Endothelial cell of hepatic sinusoid (primary cell): ENCODE measurements around the gene SPECC1L.

Experiments
- in situ Hi-C: cut with HindIII; loops from 2 replicates; pipeline ENCODE4 v1.10.0; 2017; ENCODE audit warnings: low sequenced_read_pairs

Gene SPECC1L

GRCh38 chr22:24357547-24357946 lies 86.9 kb downstream of the SPECC1L start:
- in situ Hi-C loops = no loop called here

GRCh38 chr22:24358105-24358836 lies 87.6 kb downstream of the SPECC1L start:
- in situ Hi-C loops = no loop called here

DNA sequence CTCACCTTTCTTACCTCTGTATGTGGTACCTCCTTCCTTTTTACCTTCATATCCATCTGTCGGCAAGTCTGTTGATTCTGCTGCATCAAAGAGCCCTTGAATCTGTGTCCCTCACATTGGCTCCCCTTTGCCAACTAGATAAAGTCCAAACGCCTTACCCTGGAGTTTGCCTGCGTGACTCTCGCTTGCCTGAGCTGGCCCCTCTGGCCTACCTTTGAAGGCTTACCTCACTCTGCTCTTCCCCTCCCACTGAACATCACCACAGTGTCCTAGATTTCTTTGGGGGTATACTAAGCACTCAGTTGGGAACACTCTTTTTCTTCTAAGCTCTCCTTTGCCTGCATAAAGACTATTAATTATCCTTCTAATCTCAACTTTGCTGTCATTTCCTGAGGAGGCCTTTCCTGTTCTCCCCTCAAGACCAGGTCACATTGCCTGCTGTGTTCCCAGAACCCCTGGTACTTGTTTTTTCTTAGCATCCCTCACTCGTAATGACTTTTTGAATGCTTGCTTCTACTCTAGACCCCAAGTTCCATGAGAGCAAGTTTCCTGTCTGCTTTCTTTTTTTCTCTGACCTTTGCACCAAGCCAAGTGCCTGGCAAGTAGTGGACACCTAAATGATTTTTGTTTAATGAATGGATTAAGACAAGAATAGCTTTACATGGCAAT lies 89.0 kb downstream of the SPECC1L start:
- in situ Hi-C loops = no loop called here

DNA sequence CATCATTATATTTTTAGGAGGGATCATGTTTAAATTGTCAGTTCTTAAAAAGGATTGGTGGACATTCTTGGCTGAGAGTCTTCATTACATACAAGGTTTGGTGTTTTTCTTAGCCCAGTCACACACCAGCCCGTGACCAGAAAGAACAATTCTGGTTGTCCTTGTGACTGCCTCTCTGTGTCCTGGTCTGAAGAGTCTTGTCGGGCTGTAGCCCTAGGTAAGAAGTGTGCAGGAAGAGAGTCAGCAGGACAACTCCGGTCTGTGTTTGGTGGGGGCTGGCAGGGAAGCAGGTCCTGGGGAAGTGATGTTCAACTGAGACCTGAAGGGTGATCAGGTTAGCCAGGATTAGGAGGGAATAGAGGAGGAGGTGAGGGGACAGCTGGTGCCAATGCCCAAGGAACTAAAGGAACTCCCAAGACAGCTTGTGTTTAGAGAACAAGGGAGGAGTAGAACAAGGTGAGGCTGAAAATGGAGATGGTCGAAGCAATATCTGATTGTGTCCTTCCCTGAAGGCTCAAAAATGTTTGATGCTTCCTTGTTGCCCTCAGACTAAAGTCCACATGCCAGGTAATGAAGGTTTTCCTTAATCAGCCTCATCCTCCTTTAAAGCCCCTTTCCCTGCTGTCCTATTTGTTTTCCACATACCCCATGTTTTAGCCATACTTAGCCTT lies 91.5 kb downstream of the SPECC1L start:
- in situ Hi-C loops = no loop called here

DNA sequence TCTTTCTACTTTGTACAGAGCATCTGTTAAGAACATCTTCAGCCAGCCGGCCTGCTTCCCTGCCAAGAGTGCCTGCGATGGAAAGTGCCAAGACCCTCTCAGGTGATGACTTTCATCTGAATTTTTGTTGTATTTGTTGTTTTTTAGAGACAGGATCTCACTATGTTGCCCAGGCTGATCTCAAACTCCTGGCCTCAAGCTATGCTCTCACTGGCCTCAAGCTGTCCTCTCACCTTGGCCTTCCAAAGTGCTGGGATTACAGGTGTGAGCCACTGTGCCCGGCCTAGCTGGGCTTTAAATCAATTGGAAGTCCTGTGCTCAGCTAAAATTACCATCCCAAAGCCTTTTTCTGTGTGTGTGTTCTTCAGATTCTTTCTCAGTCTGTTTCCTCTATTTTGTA lies 92.6 kb downstream of the SPECC1L start:
- in situ Hi-C loops = no loop called here

GRCh38 chr22:24366701-24367100 lies 96.1 kb downstream of the SPECC1L start:
- in situ Hi-C loops = no loop called here

DNA sequence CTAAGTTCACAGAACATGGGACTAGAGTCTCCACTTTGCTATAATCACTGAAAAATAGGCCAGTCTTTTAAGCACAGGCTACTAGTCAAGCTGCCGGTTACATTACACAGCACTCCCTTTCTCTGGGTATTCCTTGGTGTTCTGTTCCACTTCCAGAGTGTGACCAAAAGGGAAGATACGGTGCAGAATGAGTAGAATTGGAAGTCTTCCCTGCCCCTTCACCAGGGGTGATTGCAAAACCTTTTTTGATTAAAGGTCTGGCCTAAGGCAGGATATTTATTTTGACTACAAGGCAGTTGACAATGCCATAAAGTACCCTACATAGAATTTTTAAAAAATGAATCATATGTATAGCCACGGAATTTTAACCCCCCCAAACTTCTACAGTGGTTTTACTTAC lies 97.2 kb downstream of the SPECC1L start:
- in situ Hi-C loops = no loop called here

DNA sequence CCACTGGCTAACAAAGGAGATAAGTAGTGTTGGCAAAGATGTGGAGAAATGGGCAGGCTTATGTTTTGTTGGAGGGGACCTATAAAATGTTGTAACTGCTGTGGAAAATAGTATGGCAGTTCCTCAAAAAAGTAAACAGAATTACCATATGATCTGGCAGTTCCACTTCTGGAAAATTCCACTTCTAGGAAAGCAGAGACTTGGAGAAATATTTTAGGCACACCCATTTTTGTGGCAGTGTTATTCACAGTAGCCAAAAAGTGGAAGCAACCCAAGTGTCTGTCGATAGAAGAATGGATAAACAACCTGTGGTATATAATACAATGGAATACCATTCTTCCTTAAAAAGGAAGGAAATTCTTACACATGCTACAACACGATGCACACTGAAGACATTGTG lies 99.8 kb downstream of the SPECC1L start:
- in situ Hi-C loops = no loop called here

- in situ Hi-C loops = no loop called here
Observed at GRCh38 chr22:24376002-24376401, 105.4 kb downstream of the SPECC1L start.

DNA sequence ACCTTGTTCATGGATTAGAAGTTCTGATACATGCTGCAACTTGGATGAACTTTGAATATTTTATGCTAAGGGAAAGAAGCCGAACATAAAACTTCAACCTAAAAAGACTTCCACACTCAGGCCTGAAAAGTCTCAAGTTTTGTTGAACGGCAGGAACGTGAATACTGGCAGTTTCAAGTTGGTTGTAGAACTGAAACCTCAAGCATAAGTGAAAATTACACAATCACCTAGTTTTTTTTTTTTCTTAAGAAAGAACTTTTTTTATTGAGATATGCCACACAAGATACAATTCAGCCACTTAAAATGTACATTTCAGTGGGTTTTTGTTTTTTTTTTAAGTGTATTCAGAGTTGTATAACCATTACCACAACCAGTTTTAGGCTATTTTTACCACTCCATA lies 106.0 kb downstream of the SPECC1L start:
- in situ Hi-C loops = no loop called here

GRCh38 chr22:24379536-24379935 lies 108.9 kb downstream of the SPECC1L start:
- in situ Hi-C loops = no loop called here

GRCh38 chr22:24380220-24380904 lies 109.7 kb downstream of the SPECC1L start:
- in situ Hi-C loops = no loop called here

DNA sequence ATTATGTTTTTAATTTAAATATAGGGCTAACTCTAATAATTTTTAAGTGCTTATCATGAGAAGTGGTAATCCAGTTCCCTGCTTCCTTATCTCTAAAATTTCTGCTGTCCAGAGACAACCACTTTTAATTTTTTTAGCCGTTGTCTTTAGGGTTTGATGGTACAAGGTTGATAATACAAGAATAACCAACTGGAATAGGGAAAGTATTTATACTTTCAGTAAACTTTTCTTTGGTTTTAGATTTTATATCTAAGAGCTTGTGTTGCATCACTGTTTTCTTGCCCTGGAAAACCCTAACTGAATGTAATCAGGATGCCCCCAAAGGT lies 110.2 kb downstream of the SPECC1L start:
- in situ Hi-C loops = no loop called here

GRCh38 chr22:24383061-24383460 lies 112.4 kb downstream of the SPECC1L start:
- in situ Hi-C loops = no loop called here

DNA sequence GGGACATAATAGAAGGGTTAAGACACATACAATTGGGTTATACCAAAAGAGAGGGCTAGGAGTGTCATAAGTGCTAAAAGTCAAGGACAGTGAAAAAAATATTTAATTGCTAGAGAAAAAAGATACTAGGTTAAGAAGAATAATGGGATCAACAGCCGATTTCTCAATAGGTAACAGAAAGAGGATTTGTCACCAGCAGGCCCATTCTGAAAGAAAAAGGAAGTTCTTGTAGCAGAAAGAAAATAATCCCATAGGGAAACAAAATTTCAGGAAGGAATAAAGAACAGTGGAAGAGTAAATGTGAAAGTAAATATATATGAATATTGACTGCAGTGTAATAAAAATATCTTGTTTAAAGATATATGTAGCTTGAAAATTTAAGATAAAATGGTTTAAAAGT lies 113.5 kb downstream of the SPECC1L start:
- in situ Hi-C loops = no loop called here

- in situ Hi-C loops = no loop called here
Observed at GRCh38 chr22:24386937-24387471, 116.4 kb downstream of the SPECC1L start.

- in situ Hi-C loops = no loop called here
Observed at GRCh38 chr22:24389680-24390079, 119.0 kb downstream of the SPECC1L start.

DNA sequence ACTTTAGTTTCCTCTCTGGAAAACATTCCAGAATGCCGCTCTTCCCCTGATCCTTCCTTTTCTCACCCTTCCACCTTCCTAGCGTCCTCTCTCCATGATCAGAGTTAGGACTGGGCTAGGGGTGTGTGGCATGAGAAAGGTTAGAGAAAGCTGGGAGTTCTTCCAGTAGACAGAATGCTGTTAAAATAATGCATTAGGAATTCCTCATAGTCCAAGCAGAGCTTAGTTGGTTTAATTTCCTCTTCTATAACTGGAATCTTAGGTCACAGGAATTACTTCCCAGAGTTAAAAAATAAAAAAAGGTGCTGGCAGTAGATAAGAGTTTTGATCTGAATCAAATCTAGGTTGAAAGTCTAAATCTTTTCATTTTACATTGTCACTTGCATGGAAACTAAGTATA lies 119.5 kb downstream of the SPECC1L start:
- in situ Hi-C loops = no loop called here

DNA sequence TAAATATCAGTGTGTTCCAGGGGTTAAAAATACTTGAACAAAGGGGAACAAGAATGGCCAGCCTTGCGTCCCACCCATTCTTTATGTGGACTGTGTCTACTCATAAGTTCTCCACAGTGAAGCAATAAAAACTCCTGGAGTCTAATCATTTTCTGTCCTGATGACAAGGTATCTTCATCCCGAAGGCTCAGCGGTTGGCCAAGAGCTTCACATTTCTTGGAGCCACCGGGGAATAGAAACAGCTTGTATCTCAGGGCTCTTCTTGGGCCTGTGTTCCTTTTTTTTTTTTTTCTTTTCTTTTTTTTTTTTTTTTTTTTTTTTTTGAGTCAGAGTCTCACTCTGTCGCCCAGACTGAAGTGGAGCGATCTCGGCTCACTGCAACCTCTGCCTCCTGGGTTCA lies 119.9 kb downstream of the SPECC1L start:
- in situ Hi-C loops = no loop called here

DNA sequence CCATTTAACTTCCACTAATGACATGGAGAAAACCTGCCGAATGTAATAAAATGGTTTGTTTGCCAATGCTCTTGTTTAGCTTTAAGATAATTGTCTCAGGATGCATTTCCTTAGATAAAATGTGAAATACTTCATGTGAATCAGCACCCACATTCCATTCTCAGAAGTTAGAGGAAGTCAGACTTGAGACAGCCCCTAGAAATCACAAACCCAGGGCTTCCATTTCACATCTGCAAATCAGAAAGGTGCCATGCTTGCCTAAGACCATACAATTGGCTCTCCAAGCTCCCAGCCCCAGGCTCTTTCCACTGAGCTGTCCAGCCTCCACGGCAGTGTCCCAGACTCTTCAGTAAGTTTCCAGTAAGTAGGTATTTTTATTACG lies 121.2 kb downstream of the SPECC1L start:
- in situ Hi-C loops = no loop called here

GRCh38 chr22:24392218-24392931 lies 121.7 kb downstream of the SPECC1L start:
- in situ Hi-C loops = no loop called here
